GM12865 (cell line): Measurements from ENCODE around the gene EHD1.

ENCODE experiments used
- DNase-seq: peaks from one replicate; pipeline ENCODE4 v3.0.0; 2010; ENCODE audit warnings: low read depth
- H3K4me3 ChIP-seq: 2 replicates; pipeline ENCODE4 v1.5.1; 2011; ENCODE audit warnings: mild to moderate bottlenecking, low read depth, low read length, control low read depth
- TF ChIP-seq, protein P1 (sequence below): IDR thresholded peaks from 2 replicates; pipeline ENCODE4 v1.5.1; 2011; ENCODE audit warnings: low read length, control low read depth, low read depth, inconsistent platforms; ENCODE audit not compliant: insufficient read depth; ENCODE audit errors: missing control alignments

Gene EHD1

DNA sequence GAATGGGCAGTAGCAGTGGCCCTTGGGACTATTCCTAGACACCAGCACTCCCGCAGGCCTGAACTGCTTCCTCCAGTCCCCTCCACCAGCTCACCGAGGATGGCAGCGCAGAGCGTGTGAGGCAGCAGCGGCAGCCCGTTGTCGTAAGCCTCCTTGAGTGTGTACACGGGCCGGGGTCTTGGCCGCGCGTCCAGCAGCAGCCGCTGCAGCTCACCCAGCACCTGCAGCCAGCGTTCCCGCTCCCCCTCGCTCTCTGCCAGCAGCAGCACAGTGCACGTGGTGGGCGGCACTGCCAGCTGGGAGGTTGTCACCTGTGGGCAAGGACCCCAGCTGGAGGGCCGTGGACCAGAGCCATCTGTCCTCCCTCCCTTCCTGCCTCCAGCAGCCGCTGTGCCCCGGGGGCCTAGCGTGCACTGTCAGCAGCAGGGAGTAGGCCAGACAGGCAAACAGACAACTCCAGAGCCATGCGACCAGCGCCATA, 47.0 kb downstream of the EHD1 start:
- no peak for DNase-seq
- H3K4me3 ChIP-seq: no peak overlapping the region

DNA sequence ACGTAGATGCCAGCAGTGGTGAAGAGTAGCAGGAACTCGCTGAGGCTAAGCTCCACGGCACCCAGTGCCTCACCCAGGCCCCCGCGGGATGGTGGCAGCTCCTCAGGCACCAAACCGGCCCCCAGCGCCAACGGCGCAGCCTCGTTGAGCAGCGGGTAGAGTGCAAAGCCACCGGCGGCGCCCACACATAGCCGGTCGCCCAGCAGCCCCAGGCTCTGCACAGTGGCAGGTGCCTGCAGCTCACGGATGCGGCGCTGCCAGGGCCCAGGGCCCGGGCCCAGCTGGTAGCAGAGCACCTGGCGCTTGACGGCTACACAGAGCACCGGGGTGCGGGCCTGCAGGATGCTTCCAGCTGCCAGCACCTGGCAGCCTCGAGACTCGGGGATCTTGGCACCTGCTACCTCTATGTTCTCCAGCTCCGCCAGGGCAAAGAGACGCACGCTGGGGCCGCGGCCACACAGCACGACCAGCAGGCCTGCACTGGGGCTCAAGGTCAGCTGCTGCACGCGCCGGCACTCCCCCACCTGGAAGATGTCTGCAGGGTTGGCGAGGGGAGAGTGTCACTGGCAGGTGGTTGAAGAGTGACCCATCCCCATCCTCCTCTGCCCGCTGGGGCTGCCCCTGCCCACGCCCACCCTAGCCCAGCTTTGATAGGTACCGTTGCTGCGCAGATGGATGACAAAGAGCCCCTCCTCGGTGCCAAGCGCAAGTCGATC, 48.7 kb downstream of the EHD1 start:
- TF ChIP-seq, protein P1, sequence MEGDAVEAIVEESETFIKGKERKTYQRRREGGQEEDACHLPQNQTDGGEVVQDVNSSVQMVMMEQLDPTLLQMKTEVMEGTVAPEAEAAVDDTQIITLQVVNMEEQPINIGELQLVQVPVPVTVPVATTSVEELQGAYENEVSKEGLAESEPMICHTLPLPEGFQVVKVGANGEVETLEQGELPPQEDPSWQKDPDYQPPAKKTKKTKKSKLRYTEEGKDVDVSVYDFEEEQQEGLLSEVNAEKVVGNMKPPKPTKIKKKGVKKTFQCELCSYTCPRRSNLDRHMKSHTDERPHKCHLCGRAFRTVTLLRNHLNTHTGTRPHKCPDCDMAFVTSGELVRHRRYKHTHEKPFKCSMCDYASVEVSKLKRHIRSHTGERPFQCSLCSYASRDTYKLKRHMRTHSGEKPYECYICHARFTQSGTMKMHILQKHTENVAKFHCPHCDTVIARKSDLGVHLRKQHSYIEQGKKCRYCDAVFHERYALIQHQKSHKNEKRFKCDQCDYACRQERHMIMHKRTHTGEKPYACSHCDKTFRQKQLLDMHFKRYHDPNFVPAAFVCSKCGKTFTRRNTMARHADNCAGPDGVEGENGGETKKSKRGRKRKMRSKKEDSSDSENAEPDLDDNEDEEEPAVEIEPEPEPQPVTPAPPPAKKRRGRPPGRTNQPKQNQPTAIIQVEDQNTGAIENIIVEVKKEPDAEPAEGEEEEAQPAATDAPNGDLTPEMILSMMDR: no peak
- no peak for DNase-seq
- H3K4me3 ChIP-seq: no peak overlapping the region

More for the DNA sequence above, 47.0 kb downstream of the EHD1 start:
- TF ChIP-seq, protein P1: no peak

DNA sequence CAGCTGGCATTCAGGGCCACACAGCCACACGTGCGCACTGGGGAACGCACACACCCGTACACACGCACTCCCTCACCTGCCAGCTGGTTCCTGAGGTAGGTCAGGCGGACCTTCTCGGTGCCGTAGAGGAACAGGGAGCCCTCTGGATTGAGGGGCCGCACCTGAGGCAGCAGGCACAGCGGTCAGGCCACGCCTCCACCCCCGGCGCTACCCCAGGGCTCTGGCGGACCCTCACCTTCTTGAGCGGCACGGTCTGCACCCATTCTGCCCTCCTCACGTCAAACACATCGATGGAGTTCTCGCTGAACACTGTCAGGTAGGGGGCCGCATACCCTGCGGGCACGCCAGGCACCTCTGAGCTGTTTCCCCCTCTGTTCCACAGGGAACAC, 51.0 kb downstream of the EHD1 start:
- TF ChIP-seq, protein P1: no peak
- DNase-seq: no peak
- H3K4me3 ChIP-seq: no peak overlapping the region

DNA sequence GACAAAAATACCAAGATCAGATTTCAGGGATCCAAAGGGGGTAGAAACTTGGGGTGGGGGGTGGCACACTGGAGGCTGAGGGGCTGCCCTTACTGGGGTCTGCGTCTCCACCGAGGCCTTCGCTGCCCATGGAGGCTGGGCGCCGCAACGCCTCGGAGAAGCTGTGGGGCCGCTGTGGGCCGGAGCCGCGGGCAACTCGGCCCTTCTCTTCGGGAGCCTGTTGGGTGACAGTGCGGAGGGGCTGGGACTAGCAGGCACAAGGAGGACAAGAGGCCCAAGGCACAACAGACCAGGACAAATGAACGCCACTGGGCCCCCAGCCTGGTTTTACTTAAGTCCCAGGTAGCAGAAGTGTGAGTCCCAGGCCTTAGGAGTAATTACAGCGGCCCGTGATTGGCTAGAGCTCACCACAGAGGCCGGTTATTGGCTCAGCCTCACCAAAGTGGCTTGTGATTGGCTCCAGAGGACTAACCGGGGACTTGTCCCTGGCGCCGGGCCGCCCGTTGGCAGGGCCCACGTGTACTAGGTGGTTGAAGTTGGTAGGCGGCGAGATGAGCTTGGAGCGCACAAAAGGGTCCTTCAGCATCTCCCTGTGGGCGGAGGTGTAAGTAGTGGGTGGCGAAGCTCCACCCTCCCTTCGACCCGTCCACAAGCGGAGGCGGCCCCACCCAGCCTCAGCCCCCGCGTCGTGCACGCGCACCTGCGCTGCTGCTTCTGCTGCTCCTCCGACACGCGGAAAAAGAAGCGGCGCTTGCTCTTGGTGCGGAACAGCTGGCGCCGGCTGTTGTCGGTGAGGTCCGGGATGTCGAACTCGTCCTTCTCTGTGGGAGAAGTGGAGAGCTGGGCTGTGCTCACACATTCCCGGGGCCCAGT, 51.6 kb downstream of the EHD1 start:
- TF ChIP-seq, protein P1: no peak
- DNase-seq: no peak
- H3K4me3 ChIP-seq: no peak overlapping the region

DNA sequence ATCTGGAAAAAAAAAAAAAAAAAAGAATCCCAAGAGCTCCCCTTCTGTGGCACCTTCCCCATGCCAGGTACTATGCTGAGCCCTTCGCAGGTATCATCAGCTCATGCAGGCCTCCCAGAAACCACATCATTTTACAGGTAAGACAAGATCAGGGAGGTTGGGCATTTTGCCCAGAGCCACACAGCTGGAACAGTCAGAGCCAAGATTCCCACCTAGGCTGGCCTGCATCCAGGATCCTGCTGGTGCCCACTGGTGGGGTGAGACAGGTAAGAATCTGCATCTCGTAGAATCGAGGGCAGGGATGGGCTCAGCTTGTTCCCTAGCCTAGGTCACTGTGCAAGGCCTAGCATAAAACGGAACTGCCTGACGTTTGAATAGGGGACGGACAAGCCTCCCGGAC, 52.4 kb downstream of the EHD1 start:
- H3K4me3 ChIP-seq: no peak overlapping the region
- DNase-seq: no peak
- TF ChIP-seq, protein P1: no peak

DNA sequence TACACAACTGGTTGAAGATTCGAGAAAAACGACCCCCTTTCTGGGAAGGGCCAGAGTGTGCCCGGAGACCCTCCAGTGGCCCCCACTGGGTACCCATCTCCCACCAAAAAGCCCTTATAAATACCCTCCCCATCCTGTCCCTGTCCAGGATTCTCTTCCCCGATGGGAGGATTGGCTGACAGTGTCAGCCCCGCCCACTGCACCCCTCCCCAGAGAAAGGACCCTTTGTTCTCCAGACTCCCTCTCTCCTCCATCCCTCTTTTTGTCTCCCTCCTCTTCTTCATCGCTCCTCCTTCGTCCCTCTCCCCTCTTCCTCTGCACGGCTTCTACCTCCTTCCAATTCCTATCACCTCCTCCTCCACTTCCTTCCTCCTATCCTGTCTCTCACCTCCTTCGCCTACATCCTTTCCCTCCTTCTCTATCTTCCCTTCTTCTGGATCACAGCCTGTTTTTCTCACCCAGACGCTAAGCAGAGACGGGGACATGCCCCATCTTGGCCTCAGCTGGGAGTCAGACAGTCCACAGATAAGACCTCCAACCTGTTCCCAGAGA, 54.8 kb downstream of the EHD1 start:
- TF ChIP-seq, protein P1: no peak
- DNase-seq: no peak

More for the DNA sequence above, 54.8 kb downstream of the EHD1 start:
- no peak overlapping the region for H3K4me3 ChIP-seq
